ENCODE results near the gene ASPSCR1. TPM values are rescaled to one million over a fixed set of nuclear protein-coding genes. Genes with fewer than 3 reads are reported as not detected.

The ASPSCR1 gene
- total RNA-seq, 1 experiment from 2014 or later: 85.0 TPM

DNA sequence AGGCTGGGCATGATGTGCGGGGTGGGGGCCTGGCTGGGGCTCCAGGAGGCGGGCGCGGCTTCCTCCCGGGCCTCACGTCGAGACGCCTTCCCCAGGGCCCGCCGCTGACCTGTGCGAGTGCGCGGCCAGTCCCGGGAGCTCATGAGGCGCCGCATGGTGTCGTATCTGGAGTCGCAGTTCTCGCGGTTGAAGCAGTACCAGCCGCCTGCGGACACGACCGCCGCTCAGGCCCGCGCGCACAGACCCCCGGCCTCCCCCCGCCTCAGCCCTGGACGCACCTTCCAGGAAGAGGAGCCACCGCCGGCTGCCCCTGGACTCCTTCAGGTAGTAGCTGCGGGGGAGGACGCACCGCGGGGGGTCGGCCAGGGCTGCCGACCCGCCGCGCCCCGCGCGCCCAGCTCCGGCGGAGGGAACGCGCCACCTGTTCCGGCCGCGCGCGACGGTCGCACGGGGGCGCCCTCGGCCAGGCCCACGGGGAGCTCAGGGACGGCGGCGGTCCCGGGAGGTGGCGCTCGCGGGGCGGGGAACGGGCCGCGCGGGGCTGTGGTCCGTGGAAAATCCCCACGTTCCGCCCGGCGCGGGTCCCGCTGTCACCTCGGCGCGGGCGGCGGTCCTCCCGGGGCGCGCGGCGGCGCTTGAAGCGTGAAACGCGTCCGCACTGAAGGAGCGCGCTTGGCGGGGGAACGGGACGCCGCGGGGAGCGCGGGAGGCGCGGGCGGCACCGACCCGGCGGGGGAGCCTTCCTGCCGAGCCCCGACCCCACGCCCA, 17.9 kb upstream of the ASPSCR1 start:
- peak; percentile 50 for DNase-seq (ENCODE audit: low spot score)

DNA sequence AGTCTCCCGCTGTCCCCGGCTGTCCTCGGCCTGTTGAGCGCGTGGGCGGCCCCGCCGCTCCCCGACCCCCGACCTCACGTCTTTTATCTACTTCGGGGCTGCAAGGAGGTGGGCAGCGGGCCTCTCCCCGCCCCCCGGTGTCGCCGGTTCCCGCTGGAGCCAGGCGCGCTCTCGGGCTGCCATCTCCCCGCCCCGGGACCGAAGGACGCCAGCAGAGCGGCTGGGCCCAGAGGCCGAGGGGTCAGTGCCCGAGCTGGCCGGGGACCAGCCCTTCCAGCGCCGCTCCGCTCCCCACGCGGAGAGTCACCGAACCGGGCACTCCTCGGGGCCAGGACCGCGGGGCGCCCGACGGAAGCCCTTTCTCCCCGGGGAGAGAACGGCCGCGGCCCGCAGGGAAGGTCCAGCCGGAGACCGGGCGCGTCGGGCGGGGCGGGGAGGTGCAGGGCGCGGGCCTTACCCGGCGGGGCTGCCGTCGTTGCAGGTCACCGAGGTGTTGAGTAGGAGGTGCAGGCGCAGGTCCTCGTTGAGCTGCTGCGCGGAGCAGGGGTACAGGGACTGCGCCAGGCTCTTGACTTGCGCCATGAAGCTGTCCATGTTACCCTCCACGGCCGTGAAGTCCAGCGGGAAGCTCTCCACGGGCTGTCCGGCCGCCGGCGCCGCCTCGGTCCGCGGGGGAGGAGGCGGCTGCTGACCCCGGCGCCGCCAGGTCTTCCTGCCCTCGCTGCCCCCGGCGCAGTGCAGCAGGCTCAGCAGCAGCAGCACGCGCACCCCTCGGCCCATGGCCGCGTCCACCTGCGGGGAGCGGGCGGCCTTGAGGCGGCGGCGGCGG, 17.1 kb upstream of the ASPSCR1 start:
- DNase-seq (ENCODE audit: low spot score): no peak

DNA sequence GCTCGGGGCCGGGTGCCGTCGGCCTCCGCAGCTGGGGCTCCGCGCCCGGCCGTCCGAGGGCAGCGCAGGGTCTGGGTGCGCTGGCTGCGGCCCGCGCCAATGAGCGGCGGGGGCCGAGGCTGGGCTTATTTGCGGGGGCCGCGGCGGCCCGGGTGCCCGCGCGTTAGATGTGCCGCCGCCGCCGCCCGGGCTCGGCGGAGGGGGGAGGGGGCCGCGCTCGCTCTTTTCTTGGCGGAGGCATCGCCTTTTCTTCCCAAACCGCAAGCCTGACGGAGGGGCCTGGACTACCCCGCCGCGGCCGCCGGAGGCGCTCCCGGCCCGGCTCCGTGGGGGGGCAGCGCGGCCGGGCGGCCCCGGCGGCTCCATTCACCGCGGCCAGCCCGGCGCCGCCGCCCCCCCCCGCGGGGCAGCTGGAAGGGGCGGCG, 16.3 kb upstream of the ASPSCR1 start, which contains the start of gene NOTUM:
NOTUM (minus strand) TSS at position 101 of the 425 bp plus-strand sequence. CDS start 278 bp downstream, outside the sequence.
- DNase-seq (ENCODE audit: low spot score): no peak

DNA sequence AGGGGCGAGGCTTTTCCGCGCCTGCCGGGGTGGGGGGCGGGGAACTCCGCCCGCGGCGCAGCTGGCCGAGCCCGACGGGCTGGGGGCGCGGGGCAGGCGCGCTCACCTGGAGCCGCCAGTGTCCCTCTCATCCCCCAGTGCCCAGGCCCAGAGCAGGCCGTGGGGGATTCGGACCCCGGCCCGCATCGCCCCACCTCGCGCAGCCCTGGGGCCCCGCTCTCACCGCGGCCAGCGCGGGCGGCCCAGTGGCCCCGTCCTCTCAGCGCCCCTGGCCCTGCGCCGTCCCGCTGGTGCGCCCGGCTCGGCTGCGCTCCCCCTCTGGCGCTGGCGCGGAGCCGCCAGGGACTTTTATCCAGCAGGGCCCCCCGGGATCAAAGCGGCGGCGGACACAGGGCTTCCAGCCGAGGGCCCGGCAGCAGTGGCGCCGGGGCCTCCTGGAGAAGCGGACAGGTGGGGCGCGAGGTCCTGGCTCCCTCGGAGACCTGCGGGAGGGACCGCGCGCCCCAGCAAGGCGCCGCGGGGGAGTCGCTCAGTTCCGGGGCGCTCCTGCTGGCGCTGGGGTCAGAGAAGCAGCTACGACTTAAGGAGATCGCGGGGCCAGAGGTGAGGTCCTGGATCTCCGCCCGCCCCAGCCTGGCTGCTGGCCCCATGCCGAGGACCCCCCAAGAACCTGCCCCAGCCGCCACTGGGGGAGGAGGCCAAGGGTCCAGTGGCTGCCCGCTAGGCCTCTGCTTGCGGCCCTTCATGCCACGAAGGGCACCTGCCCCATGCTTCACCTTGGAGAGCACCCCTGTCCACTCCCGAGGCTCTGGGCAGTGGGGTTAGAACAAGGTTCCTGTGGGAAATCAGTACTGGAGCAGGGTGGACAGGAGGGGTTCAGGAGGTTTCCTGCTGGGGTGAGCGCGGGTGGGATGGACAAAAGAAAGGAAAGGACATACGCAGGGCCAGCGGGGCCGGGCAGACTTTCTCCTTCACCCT, 15.6 kb upstream of the ASPSCR1 start:
- DNase-seq (ENCODE audit: low spot score): no peak

DNA sequence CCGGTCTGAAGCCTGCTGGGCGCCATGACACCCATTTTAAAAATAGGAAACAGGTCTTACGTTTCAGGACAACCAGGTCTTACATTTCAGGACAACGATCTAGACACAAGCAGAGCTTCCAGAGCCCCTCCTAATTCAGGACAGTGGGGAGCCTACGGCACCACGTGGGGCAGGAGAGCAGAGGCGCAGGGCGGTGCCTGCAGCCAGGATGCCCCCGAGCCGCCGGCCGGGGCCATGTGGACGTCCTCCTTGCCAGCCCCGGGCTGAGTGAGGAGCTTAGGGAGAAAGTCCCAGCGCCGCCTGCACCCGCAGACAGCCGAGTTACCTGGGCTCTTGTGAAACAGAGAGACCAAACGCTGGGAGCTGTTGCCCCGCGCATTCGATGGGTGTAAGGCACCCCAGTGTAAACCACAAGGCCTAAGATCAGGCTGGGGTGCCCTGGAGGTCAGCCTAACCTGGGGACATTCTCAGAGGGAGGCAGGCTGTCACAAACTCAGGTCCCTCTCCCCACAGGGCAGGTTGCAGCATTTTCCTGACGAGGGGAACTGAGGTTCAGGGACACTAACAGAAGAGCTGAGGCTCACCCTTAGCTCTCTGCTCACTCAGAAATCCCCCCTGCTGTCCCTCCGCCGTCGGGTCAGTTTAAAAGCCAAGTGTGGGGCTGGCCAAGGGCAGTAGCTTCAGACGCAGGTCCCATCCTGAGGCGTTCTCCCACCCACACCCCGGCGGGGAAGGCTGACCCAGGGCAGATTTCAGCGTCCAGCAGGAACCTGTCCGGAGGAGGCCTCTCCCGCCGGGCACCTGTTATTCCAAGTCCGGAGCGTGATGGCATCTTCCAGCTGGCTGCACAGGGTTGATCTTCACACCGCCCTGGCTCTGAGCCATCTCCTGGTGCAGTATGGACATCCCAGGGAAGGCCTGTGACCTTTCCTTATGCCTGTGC, 14.7 kb upstream of the ASPSCR1 start:
- DNase-seq (ENCODE audit: low spot score): no peak

DNA sequence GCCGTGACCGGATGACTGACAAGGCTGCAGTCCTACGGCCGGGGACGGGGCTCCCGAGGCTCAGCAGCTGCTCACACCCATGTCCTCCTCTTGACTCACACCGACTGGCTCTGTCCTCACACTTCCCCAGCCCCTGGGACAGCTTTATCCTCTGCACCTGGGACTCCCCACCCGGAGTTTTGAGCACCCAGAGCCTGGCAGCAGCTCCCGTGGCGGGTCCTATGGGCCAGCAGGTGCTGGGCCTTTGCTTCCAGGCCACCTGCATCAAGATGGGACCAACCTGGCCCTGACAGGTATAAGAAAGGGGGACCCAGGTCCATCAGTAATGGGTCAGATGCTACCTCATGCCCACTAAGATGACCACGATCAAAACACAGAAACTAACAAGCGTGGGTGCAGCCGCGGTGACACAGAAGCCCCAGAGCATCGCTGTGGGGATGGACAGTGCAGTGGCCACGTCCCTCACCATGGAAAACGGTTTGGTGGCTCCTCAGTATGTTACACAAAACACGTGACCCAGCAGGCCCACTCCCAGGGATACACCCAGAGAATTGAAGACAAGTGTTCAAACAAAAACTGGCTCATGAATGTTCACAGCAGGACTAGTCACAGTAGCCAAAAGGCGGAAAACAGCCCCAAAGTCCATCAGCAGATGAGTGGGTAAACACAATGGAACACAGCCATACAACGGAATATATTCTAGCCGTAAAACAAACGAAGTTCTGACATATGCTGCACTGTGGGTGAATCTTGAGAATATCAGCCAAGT, 13.2 kb upstream of the ASPSCR1 start:
- no peak for DNase-seq (ENCODE audit: low spot score)

DNA sequence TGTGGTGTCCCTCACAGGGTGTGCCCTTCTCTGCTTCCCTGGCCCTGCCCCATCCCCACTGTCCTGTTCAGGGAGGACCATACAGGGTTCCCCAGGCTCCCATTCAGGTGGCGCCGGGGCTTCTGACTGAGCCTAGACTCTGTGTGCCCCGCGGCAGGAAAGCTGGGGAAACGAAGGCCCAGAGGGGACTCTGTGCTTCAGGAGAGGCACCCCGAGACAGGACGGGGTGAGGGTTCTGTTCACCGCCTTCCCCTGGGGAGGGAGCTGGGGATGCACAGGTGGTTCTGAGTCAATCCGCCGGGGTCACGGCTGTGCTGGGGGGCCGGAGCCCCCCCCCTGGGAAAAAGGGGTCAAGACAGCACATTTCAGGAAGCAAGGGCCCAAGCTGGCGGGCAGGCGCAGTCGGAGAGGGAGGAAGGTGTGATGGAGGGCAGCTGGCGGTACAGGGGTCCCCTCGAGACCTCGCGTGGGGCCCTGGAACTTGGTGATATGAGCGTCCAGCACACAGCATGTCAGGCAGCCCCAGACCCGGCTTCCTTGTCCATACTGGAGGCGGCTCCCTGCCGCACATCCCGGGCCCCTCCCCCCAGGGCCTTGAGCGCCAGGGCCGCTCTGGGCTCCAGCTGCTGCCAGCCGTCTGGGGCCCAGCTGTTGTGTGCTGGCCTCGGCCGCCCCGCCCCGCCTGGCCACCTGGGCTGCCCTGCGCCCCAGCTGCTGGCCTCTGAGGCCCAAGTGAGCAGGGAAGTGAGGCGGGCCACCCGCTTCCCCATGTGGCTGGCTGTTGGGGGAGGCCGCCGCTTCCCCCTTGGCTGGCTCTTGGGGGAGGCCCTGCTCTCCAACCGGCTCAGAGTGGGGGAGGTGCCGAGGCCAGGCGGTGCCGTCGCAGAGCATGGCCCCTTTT, 10.8 kb upstream of the ASPSCR1 start:
- DNase-seq (ENCODE audit: low spot score): peak; percentile 49

DNA sequence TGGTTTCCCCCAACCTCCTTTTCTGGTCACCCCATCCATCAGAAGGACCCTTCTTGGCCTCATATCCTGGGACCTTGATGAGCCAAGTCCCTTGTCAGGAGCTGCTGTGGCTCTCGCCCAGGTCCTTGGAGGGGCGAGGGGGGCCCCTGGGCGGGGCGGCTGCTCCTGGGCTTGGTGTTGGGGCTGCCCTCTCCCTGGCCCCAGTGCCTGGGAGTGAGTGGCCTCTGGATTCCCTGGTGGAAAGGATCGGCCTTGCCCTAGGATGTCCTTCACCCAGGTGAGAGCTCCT, 10.2 kb upstream of the ASPSCR1 start:
- DNase-seq (ENCODE audit: low spot score): no peak

DNA sequence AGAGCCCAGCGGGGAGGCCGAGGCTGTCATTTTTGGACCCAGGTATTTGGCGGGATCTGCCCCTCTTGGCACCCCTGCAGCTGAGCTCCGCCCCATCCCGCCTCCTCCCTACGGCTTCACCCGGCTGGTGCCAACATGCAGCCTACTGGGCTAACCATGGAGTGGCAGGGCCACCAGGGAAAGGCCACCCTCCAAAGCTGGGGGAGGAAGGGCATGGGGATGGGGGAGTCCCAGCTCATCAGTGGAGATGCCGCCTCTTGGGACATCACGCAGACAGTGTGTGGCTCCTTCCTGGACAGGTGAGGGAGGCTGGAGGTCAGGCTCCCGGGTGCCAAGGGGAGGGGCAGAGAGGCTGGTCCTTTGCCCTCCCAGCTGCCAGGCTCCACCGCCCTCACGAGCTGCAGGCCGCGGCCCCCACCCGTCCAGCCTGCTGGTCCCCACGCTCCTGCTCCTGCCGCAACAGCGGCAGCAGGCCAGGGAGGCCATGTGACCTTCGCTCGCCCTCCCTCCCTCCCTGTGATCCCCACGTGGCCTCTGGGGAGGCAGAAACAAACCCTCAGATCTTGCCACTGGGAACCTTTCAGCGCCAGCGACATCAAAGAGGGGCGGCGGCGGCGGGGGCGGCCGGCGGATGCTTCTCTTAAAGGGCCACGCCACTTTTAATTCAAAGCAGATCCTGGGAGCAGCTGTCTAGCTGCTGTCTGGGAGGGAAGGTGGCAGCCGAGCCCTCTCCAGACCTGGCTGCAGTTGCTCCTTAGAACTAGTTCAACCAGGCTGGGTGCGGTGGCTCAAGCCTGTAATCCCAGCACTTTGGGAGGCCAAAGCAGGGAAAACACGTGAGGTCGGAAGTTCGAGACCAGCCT, 9.7 kb upstream of the ASPSCR1 start:
- peak; percentile 82 for DNase-seq (ENCODE audit: low spot score)

DNA sequence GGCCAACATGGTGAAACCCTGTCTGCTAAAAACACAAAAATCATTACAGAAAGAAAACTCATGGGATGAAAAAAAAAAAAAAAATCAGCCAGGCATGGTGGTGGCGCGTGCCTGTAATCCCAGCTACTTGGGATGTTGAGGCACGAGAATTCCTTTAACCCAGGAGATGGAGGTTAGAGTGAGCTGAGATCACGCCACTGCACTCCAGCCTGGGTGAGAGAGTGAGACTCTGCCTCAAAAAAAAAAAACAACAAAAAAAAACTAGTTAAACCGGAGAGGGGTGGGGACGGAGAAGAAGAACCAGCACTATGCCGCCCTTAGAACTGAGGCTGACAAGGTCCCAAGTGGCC, 9.1 kb upstream of the ASPSCR1 start:
- no peak for DNase-seq (ENCODE audit: low spot score)

DNA sequence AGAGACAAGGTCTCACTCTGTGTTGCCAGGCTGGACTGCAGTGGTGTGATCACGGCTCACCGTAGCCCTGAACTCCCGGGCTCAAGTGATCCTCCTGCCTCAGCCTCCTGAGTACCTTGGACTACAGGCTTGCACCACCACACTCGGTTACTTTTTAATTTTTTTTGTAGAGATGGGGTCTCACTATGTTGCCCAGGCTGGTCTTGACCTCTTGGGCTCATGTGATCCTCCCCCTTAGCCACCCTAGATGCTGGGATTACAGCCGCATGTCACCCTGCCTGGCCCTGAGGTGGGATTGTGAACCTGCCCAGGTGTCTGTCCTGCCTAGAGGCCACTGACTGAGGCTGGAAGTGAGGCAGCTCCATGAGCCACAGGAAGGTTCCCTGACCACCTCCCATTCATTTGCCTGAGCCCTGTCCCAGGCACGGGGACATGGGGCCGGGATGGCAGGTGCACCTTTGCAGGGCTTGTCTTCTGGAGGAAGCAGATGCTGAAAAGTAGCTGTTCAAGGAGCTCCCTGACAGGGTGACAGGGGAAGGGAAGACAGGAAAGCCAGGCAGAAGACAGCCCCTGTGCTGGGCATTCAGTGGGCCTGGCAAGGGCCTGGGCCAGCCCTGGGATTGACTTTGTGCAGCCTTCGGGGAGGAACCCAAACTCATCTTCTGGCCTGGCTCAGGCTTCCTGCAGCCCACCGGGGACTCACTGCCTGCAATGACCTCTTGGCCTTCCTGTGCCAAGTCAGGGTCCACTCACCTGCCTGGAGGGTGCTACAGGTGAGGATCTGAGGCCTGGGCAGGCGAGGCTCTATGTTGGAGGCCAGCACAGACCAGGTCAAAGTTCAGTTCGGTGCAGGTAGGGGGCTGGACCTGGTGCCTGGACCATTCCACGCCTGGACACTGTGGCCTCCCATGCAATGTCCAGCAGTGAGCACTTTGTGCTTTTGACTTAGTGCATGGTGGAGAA, 8.3 kb upstream of the ASPSCR1 start:
- DNase-seq (ENCODE audit: low spot score): no peak

DNA sequence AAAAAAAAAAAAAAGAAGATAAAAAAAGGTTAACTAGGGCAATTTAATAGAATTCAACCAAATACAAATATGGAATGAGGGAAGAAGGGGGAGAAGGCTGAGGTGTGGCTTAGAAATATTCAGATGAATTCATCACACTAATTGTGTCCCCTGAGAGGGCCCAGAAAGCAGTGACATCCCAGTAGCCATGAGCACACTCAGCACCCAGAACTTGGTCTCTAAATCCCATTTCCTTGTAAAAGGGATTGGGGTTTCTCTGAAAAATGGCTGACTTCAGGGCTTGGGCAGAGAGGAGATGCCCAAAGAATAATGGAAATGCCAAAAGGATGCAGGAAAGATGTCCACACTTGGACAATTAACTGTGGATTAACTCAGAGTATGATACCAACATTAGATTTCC, 4.0 kb upstream of the ASPSCR1 start:
- DNase-seq (ENCODE audit: low spot score): no peak

DNA sequence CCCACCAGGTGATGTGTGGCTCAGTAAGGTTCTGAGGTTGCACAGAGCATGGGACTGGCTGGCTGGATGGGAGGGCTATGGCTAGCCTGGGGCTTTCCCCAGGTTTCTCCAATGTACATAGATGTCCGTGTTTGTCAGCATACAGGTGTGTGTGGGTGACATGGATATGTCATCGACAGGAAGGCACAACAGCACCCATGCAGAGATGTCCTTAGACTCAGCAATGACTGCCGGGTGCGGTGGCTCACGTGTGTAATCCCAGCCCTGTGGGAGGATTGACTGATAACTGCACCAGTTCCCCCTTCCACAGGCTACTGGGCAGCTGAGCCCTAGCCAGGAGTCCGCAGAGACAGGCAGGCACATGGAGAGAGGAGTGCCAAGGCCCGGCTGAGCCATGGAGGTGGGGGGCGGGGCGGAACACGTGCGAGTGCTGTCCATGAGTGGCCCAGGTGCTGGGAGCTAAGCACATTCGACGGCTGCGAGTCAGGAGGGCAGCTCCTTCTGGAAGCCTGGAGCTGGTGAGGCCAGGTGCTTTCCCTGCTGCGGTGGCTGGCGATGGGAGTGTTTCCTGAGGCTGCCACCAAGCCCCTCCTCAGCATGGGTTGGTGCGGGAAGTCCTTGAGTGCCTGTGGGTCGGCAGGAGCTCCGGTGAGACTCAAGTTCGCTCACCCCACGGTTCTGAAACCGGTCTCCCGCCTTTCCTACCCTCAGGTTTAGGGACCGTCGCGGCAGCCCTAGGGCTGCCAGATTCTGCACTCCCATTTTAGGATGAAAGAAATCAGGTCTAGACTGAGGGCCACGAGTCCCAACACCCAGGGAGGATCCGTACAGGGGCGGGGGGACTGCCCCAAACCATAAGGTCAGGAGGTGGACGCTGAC, 858 bp upstream of the ASPSCR1 start:
- peak; percentile 52 for DNase-seq (ENCODE audit: low spot score)

DNA sequence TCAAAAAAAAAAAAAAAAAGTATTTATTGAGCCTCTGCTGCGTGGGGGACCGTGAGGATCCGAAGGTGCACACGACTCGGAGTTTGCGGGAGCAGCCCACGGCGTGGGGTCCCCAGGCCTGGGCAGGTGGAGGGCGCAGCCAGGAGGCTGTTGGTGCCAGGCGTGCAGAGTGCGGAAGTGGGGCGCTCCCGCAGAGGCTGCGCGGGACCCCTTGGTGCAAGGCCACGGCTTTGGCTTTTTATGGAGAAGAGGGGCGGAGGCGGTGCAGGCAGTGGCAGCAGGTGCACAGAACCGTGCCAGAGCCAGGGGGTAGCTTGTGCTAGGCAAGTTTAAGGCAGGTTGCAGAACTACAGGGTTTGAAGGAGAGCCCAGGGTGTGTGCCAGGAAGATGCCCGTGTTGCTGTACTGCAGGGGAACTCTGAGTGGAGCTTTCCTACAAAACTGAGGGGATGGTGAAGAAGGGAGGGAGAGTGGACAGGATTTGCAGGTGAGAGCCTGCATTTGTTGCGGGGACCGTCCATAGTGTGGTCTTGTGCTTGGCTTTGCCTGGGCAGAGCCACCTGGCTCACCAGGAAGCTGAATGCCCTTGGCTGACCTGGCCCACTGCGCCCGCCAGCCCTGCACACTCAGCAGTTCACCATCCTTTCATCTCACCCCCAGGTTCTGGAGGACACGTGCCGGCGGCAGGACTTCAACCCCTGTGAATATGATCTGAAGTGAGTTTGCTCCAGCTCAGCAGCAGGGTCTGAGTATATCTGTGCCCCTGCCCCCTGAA, 1.3 kb downstream of the ASPSCR1 start:
- no peak for DNase-seq (ENCODE audit: low spot score)

DNA sequence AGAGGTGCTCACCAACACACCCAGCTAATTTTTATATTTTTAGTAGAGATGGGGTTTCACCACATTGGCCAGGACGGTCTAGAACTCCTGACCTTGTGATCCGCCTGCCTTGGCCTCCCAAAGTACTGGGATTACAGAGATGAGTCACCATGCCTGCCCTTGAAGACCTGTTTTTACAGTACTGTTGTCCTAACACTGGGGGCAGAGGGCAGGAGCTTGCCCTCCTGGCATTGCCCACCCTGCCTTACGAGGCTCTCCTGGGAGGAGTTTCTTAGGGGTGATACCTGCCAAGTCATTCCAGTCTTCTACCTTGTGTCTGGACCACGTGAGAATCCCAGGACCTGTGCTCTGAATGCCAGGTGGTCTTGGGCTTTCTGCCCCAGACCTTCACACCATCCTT, 2.7 kb downstream of the ASPSCR1 start:
- DNase-seq (ENCODE audit: low spot score): no peak

All from HT-29 (cell line).